Measurements from ENCODE around the gene NFS1.
"Not testable (repeated sequence)": the region's sequence is repeated elsewhere in the genome, so short reads cannot be mapped to it uniquely, and the experiment has no call there.

NFS1 gene

DNA sequence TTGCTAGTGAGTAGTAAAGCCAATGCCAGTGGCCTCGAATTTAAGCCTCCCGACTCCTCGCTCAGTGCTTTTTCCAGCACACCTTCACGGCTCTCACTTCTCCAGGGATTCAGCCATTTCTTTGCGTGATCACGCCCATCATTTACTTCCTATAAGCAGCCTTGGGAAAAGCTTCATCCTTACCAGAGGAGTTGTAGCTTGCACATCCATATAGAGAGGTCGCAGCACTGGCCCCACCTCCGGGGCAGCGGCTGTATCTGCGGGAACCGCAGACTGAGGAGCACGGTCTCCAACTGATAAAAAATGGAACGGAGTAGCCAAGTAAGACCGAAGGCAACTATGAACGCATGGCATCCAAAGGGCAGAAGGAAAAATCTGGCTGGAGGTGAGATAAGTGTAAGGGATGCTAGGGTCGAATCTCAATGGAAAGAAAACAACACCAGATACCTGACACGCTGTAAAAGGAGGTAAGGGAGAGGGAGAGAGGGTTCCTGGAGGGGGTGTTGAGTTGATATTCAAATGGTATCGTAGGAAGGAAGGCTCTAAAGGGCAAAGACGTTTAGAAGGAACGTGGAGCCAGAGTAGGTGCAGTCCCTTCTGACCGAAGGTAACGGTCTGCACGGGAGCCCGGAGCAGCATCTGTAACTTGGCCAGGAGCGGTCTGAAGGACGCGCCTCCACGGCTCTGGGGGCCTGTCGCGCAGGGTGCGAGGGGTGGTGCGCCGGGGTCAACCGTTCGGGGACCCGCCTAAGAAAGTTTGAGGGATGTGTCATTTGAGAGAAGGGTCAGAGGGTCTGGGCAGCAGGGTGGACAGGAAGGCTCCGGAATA, 640 bp downstream of the NFS1 start:
- H3K4me3 ChIP-seq (ENCODE audit: low read depth, low read length) = peak overlapping the region; percentile 91
- no peak for DNase-seq (ENCODE audit: low read depth, low spot score)
- TF ChIP-seq, protein P1, sequence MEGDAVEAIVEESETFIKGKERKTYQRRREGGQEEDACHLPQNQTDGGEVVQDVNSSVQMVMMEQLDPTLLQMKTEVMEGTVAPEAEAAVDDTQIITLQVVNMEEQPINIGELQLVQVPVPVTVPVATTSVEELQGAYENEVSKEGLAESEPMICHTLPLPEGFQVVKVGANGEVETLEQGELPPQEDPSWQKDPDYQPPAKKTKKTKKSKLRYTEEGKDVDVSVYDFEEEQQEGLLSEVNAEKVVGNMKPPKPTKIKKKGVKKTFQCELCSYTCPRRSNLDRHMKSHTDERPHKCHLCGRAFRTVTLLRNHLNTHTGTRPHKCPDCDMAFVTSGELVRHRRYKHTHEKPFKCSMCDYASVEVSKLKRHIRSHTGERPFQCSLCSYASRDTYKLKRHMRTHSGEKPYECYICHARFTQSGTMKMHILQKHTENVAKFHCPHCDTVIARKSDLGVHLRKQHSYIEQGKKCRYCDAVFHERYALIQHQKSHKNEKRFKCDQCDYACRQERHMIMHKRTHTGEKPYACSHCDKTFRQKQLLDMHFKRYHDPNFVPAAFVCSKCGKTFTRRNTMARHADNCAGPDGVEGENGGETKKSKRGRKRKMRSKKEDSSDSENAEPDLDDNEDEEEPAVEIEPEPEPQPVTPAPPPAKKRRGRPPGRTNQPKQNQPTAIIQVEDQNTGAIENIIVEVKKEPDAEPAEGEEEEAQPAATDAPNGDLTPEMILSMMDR (IDR thresholded peaks at IDR 0.05; ENCODE audit: low read depth, low read length) = no peak
- in situ Hi-C loops (cut with HindIII; ENCODE audit: low sequenced_read_pairs) = no loop called here

DNA sequence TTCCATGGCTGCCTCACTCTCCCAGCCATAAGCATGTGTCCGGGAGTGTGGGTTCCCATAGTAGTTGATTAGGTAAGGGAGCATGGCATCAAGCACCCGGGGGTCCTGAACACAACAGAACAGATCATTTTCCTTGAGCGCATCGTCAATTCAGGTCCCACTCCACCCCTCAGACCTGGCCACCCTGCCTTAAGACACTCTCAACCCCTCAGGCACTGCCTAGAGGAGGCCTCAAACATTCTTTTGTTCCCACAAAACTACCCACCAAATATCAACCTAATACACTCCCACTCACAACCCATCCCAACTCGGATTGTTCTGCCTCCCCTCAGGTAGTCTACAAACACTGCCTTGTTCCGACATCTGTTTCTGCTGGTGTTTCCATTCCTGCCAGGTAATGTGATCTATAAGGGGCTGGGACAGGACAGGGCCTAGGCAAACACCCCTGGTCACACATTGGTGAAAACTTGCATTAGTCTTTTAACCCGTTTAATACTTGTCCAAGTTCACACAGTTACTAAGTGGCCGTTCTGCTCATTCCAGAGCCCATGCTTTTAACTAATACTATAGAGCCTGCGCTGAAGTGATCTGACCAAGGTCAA, 1.4 kb downstream of the NFS1 start:
- in situ Hi-C loops (cut with HindIII; ENCODE audit: low sequenced_read_pairs) = no loop called here
- TF ChIP-seq, protein P1 (IDR thresholded peaks at IDR 0.05; ENCODE audit: low read depth, low read length) = no peak
- H3K4me3 ChIP-seq (ENCODE audit: low read depth, low read length) = peak overlapping the region; percentile 91
- DNase-seq (ENCODE audit: low read depth, low spot score) = no peak

DNA sequence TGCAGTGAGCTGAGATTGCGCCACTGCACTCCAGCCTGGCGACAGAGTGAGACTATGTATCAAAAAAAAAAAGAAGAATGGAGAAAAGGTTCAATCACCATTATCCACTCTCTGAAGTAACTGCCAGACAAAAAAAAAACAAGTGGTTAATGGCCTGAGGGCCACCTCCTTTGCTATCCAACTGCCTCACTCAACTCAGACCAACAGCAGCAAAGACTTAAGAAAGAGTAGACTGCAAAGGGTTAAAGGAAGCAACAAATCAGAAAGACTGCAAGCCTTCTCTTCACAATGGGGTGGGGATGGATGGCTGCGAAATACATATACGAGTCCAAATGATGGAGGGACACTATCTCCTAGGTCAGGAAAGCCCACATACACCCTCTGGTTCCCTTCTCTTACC, 3.2 kb downstream of the NFS1 start:
- TF ChIP-seq, protein P1 (IDR thresholded peaks at IDR 0.05; ENCODE audit: low read depth, low read length) = no peak
- DNase-seq (ENCODE audit: low read depth, low spot score) = no peak
- H3K4me3 ChIP-seq (ENCODE audit: low read depth, low read length) = no peak overlapping the region
- in situ Hi-C loops (cut with HindIII; ENCODE audit: low sequenced_read_pairs) = no loop called here

DNA sequence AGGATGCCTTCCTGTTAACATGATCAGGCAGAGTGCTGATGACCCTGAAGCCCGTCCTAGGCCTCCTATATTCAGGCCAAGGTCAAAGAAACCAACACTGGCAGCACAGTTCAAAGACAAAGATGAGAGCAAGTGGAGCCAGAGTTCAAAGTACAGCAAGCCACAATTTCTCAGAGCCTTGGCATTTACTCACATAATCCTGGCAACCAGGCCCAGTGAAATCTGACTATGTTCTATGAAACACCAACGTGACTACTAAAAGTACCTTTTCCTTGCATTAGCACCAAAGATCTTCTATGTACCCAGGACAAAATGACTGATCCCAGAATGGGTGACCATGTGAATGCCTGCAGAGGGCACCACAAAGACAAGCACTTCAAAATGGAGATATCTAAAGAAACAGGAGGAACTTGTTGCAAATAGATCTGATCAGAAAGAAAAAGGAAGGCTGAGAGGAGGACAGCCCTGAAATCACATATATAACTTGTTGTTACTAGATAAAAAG, 3.9 kb downstream of the NFS1 start:
- in situ Hi-C loops (cut with HindIII; ENCODE audit: low sequenced_read_pairs) = no loop called here
- no peak overlapping the region for H3K4me3 ChIP-seq (ENCODE audit: low read depth, low read length)

DNA sequence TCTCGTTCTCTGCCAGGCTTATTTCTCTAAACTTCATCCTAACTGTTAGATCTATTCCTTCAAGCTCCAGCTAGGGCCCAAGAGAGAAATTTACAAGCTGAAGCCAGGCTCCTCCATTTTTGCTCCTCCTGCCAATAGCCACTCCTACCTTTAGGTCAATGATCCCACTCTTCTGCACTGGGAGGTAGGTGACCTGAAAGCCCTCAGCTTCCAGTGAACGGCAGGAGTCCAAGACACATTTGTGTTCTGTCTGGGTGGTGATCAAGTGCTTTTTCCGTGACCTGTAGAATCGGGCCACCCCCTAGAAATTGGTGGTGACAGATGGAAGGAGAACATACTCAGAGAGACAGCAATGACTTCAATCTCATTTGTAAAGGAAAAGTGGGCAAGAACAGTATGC, 8.9 kb downstream of the NFS1 start:
- in situ Hi-C loops (cut with HindIII; ENCODE audit: low sequenced_read_pairs) = no loop called here
- H3K4me3 ChIP-seq (ENCODE audit: low read depth, low read length) = no peak overlapping the region
- TF ChIP-seq, protein P1 (IDR thresholded peaks at IDR 0.05; ENCODE audit: low read depth, low read length) = no peak
- no peak for DNase-seq (ENCODE audit: low read depth, low spot score)

More for the DNA sequence above, 3.9 kb downstream of the NFS1 start:
- DNase-seq (ENCODE audit: low read depth, low spot score) = no peak
- TF ChIP-seq, protein P1 (IDR thresholded peaks at IDR 0.05; ENCODE audit: low read depth, low read length) = no peak

DNA sequence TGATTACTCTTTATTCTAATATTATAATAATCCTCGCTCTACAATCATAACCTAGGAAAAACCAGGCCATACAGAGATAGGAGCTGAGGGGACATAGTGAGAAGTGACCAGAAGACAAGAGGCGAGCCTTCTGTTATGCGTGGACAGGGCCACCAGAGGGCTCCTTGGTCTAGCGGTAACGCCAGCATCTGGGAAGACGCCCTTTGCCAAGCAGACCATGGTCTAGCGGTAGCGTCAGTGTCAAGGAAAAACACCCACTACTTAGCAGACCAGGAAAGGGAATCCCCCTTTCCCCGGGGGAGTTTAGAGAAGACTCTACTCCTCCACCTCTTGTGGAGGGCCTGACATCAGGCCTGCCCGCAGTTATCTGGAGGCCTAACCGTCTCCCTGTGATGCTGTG, 12.3 kb downstream of the NFS1 start:
- TF ChIP-seq, protein P1 (IDR thresholded peaks at IDR 0.05; ENCODE audit: low read depth, low read length) = peak; percentile 24
- in situ Hi-C loops (cut with HindIII; ENCODE audit: low sequenced_read_pairs); H3K4me3 ChIP-seq (ENCODE audit: low read depth, low read length); DNase-seq (ENCODE audit: low read depth, low spot score): not testable (repeated sequence)

DNA sequence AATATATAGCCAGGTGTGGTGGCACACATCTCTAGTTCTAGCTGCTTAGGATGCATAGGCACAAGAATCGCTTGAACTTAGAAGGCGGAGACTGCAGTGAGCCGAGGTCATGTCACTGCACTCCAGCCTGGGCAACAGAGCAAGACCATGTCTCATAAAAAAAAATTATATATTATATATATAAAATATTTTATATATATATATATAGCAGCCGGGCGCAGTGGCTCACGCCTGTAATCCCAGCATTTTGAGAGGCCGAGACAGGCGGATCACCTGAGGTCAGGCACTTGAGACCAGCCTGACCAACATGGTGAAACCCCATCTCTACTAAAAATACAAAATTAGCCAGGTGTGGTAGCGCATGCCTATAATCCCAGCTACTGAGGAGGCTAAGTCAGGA, 13.8 kb downstream of the NFS1 start:
- DNase-seq (ENCODE audit: low read depth, low spot score); in situ Hi-C loops (cut with HindIII; ENCODE audit: low sequenced_read_pairs): not testable (repeated sequence)

More for the DNA sequence above, 13.8 kb downstream of the NFS1 start:
- not testable (repeated sequence) for H3K4me3 ChIP-seq (ENCODE audit: low read depth, low read length)
